NCI-H1417 treated with DMSO at 0.1 percent for 48 hours (cell line): ENCODE data around the gene ZNF778.
A peak's percentile ranks its signal among the peaks of the same experiment; 100 is the strongest.

Experiments
- DNase-seq: peaks from one replicate; lab custom pipeline; 2025; lab: John Stamatoyannopoulos, UW

ZNF778 gene

GRCh38 chr16:89217388-89218191 lies at the start of gene ZNF778:
Gene ZNF778 (plus strand): TSS chr16:89217703. CDS start chr16:89221128, 3,425 bp downstream.
- no peak for DNase-seq

- no peak for DNase-seq
Measured at GRCh38 chr16:89168381-89169189, 48.9 kb upstream of the ZNF778 start.

DNA sequence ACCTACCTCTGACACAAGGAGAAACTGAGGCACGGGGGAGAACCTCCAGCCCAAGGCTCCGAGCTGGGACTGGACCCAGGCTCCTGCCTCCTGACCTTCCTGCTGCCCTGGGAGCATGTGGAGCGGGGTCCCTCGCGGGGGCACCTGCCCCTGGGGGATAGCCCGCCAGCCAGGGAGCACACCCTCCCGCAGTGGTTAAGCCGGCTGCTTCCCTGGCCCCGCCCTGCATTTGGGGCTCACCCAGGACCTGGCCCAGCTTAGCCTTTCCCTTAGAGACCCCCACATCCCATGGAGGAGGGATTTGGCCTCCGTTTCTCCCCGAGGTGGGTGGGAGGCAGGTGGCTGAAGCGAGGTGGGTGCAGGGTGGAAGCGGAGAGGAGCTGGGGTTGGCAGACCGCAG lies 47.7 kb upstream of the ZNF778 start:
- no peak for DNase-seq

GRCh38 chr16:89170346-89171215 lies 46.9 kb upstream of the ZNF778 start:
- DNase-seq: no peak

- DNase-seq: peak; percentile 64
Measured at GRCh38 chr16:89171216-89172170, 46.0 kb upstream of the ZNF778 start, which contains the start of gene CDH15. Gene CDH15 (plus strand): TSS chr16:89171748. CDS start chr16:89171832, 84 bp downstream.

GRCh38 chr16:89172171-89172527 lies 45.4 kb upstream of the ZNF778 start:
- DNase-seq: no peak

- no peak for DNase-seq
Measured at GRCh38 chr16:89172528-89173173, 44.9 kb upstream of the ZNF778 start.

DNA sequence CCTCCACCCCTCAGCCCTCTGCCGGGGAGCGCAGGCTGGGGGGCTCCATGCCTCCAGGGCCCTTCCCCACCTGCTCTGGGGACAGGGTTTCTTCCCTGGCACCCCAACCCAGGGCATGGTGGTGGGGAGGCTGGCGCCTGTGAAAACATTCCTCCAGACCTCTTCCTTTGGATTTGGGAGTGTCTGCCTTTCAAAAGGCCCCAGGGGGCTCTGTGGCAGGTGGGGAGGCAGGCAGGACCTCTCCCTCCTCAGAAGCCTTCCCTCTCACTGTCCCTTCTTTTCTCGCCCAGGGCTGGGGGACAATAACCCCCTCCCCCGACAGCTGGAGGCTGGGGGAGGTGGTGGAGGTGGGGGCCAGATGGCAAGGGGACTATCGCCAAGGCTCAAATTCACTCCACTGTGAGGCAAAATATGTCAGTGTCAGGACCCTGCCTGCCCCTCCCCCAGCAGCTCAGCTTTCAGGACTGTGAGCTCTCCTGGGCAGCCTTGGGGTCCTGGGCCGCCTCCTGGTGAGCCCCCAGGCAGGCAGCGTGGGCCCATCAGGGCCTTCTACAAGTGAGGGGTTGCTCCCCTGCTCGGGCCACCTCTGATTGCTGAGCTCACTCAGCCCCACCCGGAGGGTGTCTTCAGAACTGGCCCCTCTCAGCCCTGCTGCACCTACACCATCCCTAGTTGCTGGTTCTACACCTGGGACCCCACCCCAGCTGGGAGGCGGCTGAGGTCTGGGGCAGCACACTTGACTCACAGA lies 44.2 kb upstream of the ZNF778 start:
- no peak for DNase-seq

GRCh38 chr16:89174055-89174827 lies 43.3 kb upstream of the ZNF778 start:
- DNase-seq: no peak

DNA sequence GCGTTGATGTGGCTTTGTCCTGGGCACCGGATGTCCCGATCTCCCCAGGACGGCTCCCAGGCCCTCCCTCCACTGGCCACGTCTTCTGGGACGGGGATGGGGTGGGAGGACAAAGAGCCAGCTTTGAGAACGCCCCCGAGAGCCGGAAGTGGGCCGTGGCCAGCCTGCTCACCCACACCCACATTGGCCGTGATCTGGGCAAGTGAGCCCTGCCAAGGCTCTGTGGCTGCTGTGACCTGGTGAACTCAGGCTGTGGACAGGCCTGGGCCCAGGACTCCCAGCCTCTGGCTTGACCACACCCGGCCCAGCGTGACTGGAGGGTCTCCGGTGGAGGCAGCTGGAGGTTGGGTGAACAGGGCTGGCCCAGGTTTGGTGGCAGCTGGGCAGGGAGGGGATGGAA lies 42.6 kb upstream of the ZNF778 start:
- DNase-seq: no peak

DNA sequence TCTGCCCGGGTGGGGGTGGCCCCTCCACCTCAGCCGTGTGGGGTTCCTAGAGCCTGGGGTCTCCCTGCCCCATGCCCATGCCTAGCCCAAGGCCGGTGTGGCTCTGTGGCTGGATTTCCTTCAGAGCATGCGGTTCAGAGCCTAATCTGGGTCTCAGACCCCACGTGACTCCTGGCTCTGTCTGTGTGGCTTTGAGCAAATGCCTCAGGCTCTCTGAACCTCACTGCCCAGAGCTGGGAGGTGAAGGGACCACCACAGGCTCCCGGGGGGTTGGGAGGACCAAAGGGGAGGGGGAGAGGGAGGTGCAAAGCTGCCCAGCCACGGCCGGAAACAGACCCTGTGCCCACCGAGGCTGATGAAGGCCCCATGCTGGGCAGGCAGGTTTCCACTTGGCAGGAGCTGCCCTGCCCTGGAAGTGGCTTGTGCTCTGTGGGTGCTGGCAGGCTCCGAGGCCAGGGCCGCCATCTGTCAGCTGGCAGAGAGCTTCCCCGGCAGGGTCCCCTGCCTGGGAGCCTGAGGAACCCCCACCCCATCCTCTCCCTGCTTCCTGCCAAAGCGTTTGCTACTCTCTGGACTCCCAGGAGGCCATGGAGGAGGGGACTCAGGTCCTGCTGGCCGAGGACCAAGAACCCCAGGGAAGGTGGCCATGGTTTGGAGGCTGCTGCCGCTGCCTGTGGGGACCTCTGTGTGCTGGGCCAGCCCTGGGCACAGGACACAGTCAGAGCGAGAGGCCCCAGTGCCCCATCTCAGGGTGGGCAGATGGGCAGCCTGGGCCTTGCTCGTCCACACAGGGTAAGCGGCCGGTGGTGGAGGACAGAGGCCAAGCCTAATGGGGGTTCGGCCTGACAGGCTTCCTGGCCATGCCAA lies 42.0 kb upstream of the ZNF778 start:
- DNase-seq: no peak

GRCh38 chr16:89176147-89176690 lies 41.3 kb upstream of the ZNF778 start:
- DNase-seq: no peak

- DNase-seq: no peak
Measured at GRCh38 chr16:89176717-89177116, 40.8 kb upstream of the ZNF778 start.

DNA sequence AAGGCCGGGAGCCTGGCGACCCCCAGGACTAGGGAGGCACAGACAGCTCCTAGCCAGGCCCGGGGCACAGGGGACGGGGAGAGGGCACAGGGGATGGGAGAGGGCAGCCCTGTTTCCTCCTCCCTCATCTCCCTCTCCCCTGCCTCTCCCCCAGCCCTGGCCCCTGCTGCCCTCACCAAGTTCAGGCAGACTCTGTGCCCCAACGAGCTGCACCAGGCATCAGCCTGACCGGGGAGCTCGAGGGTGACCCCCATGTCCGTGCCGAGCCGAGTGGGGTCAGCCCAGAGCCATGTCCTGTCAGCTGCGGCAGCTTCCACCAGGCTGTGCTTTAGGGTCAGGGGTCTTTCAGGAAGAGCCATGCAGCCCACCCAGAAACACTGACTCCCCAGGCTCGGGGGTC lies 40.0 kb upstream of the ZNF778 start:
- DNase-seq: no peak

DNA sequence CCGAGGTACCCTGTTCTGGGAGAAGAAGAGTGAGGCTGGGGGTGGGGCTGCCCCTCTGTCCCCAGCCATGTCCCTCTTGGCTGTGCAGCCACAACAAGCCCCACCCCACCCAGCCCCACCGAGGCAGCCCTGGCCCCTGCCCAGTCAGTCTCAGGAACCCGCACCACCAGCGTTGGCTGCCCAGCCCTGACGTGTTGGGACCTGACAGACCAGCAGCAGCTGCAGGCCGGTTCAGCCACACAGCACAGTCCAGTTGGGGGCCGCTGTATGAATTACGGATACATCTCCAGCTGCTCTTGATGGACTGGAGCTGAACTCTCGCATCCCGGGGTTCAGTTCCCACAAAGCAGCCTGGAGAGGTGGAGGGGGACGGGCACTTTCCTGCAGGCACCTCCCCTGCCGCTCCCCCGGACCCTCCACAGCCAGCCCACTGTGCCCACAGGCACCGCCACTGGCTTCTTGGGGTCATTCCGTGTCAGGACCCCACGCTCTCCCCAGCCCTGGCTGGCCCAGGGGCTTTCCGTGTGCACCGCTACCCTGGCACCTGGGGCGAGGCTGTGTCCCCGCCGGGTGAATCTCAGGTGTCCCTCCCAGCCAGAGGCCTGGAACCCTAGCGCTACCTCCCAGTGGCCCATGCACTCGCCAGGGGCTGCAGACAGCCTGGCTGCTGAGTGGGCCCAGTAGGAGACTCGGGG lies 38.9 kb upstream of the ZNF778 start:
- no peak for DNase-seq

- DNase-seq: no peak
Measured at GRCh38 chr16:89179148-89179484, 38.4 kb upstream of the ZNF778 start.

DNA sequence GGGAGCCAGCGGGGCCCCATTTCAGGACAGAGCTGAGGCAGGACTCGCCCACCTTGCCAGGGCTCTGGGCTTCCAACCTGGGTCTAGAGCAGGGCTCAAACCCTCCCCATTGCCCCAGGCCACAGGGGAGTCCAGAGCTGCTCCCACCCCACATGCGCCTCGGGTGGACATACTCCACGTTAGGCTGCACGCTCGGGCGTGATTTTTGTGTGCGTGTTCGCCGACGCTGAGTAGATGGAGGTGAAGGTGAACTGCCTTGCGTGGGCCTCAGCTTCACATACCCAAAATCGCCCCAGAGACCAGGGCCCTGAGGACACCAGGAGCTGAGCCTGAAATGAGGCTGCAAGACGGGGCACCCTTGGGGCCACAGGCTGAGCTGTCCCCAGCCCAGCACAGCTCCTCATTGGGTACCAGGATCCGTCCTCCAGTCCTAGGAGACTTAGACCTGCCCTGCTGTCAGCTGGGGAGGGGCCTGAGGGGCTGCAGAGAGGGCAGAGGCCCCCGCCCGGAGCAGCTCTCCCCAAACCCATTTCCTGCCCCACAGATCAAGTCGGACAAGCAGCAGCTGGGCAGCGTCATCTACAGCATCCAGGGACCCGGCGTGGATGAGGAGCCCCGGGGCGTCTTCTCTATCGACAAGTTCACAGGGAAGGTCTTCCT lies 37.7 kb upstream of the ZNF778 start:
- DNase-seq: no peak
